Muscle layer of colon (tissue), 2 donors: ENCODE data around the gene CDYL2.

ENCODE experiments used
- H3K27ac ChIP-seq: one replicate; pipeline ENCODE4 v1.7.0; 2013; ENCODE audit warnings: low read depth, mild to moderate bottlenecking, low read length, moderate library complexity
- H3K27me3 ChIP-seq, 2 donors: one replicate each; pipeline ENCODE4 v1.7.0; 2013; ENCODE audit warnings: low read length in 2 of 2, mild to moderate bottlenecking in 2 of 2; ENCODE audit not compliant: insufficient read depth in 2 of 2, control insufficient read depth in 1 of 2
- H3K36me3 ChIP-seq: one replicate; pipeline ENCODE4 v1.7.0; 2013; ENCODE audit warnings: mild to moderate bottlenecking, low read length; ENCODE audit not compliant: insufficient read depth
- H3K4me1 ChIP-seq: one replicate; pipeline ENCODE4 v1.7.0; 2013; ENCODE audit warnings: mild to moderate bottlenecking, low read length; ENCODE audit not compliant: insufficient read depth
- H3K4me3 ChIP-seq, 2 donors: one replicate each; pipeline ENCODE4 v1.7.0; 2013; ENCODE audit warnings: low read length in 2 of 2, low read depth in 1 of 2, mild to moderate bottlenecking in 1 of 2, moderate library complexity in 1 of 2
- H3K9ac ChIP-seq: one replicate; pipeline ENCODE4 v1.7.0; 2013; ENCODE audit warnings: low read length
- H3K9me3 ChIP-seq: one replicate; pipeline ENCODE4 v1.7.0; 2013; ENCODE audit warnings: mild to moderate bottlenecking, low read length
- donor health status: abdominal sarcoma.
- donor health status: Adenocarcinoma of cecum.

CDYL2 gene

GRCh38 chr16:80720804-80721371 lies 83.5 kb downstream of the CDYL2 start:
- Histone ChIP-seq H3K4me1 (no peaks in the 10 kb centered on the region), H3K27ac (no peak overlapping the region), H3K4me3 (no peak overlapping the region), H3K27me3 (no peaks in the 10 kb centered on the region), H3K9me3 (peaks cover 4% of the 10 kb centered on the region), H3K9ac (no peak overlapping the region), H3K36me3 (no peaks in the 10 kb centered on the region)

- no peaks in the 10 kb centered on the region for H3K4me1 ChIP-seq
- no peak overlapping the region for H3K9ac ChIP-seq
- H3K27me3 ChIP-seq = no peaks in the 10 kb centered on the region
- H3K36me3 ChIP-seq = no peaks in the 10 kb centered on the region
- H3K9me3 ChIP-seq = peaks cover 4% of the 10 kb centered on the region
- no peak overlapping the region for H3K4me3 ChIP-seq
- H3K27ac ChIP-seq = no peak overlapping the region
Measured at GRCh38 chr16:80719573-80719972, 84.8 kb downstream of the CDYL2 start.

- no peaks in the 10 kb centered on the region for H3K27me3 ChIP-seq
Measured at GRCh38 chr16:80718480-80719220, 85.7 kb downstream of the CDYL2 start.

GRCh38 chr16:80717611-80718010 lies 86.8 kb downstream of the CDYL2 start:
- Histone ChIP-seq H3K9me3 (peaks cover 4% of the 10 kb centered on the region), H3K4me3 (no peak overlapping the region), H3K36me3 (no peaks in the 10 kb centered on the region), H3K27me3 (no peaks in the 10 kb centered on the region), H3K9ac (no peak overlapping the region), H3K4me1 (no peaks in the 10 kb centered on the region), H3K27ac (no peak overlapping the region)

More at GRCh38 chr16:80718480-80719220, 85.7 kb downstream of the CDYL2 start:
- Histone ChIP-seq H3K4me3 (no peak overlapping the region), H3K9ac (no peak overlapping the region), H3K36me3 (no peaks in the 10 kb centered on the region), H3K9me3 (peaks cover 5% of the 10 kb centered on the region), H3K4me1 (no peaks in the 10 kb centered on the region), H3K27ac (no peak overlapping the region)

- no peaks in the 10 kb centered on the region for H3K27me3 ChIP-seq
- H3K4me1 ChIP-seq = no peaks in the 10 kb centered on the region
- no peak overlapping the region for H3K4me3 ChIP-seq
- no peaks in the 10 kb centered on the region for H3K36me3 ChIP-seq
- no peak overlapping the region for H3K9ac ChIP-seq
- H3K27ac ChIP-seq = no peak overlapping the region
- peaks cover 4% of the 10 kb centered on the region for H3K9me3 ChIP-seq
Measured at GRCh38 chr16:80716564-80717139, 87.7 kb downstream of the CDYL2 start.

GRCh38 chr16:80711406-80711805 lies 93.0 kb downstream of the CDYL2 start:
- no peak overlapping the region for H3K27ac ChIP-seq
- H3K9me3 ChIP-seq = peaks cover 4% of the 10 kb centered on the region
- no peaks in the 10 kb centered on the region for H3K36me3 ChIP-seq
- no peak overlapping the region for H3K4me3 ChIP-seq
- no peaks in the 10 kb centered on the region for H3K27me3 ChIP-seq
- H3K4me1 ChIP-seq = no peaks in the 10 kb centered on the region
- H3K9ac ChIP-seq = no peak overlapping the region

DNA sequence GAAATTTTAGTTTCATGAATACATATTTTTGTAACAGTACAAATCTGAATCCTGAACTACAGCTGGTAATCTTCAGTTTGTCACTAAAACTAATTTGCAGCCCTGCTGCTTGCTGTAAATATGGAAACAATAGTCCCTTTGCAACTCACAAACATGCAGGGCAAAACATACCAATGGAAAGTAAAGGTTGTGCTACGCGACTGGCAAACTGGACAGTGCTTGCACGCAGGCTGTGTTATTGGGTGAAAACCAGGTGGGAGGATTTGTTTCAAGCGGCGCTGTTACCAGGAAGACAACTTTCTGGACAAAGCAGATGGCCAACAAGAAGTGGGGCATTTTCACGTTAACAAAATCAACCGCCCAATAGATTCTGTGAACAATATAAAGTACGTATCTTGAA lies 93.5 kb downstream of the CDYL2 start:
- no peaks in the 10 kb centered on the region for H3K4me1 ChIP-seq
- H3K36me3 ChIP-seq = no peaks in the 10 kb centered on the region
- H3K9ac ChIP-seq = no peak overlapping the region
- no peak overlapping the region for H3K4me3 ChIP-seq
- no peak overlapping the region for H3K27ac ChIP-seq
- H3K9me3 ChIP-seq = peaks cover 4% of the 10 kb centered on the region
- no peaks in the 10 kb centered on the region for H3K27me3 ChIP-seq

GRCh38 chr16:80708823-80709222 lies 95.6 kb downstream of the CDYL2 start:
- Histone ChIP-seq H3K27me3 (no peaks in the 10 kb centered on the region), H3K36me3 (no peaks in the 10 kb centered on the region), H3K9ac (no peak overlapping the region), H3K9me3 (peaks cover 4% of the 10 kb centered on the region), H3K4me1 (no peaks in the 10 kb centered on the region), H3K27ac (no peak overlapping the region), H3K4me3 (no peak overlapping the region)

DNA sequence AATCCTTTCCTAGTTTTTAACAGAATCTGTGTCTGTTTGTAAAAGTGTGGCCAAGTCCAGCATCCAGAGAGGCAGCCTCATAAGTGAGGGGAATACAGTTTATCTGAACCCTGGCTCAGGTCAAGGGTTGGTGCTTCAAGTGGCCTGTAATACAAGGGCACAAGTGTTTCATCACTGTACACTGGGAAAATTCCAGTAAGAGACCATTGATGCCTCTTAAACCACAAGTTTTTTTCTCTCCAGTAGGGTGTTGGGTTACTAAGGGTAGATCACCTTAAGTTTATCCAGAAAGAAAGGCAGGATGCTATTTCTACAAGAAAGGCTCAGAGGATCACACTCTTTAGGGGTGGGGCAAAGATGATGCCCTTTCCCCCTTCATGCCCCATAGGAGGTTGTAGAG lies 96.7 kb downstream of the CDYL2 start:
- H3K4me3 ChIP-seq = no peak overlapping the region
- no peaks in the 10 kb centered on the region for H3K27me3 ChIP-seq
- H3K9ac ChIP-seq = no peak overlapping the region
- no peaks in the 10 kb centered on the region for H3K9me3 ChIP-seq
- no peak overlapping the region for H3K27ac ChIP-seq
- H3K36me3 ChIP-seq = no peaks in the 10 kb centered on the region
- H3K4me1 ChIP-seq = no peaks in the 10 kb centered on the region

DNA sequence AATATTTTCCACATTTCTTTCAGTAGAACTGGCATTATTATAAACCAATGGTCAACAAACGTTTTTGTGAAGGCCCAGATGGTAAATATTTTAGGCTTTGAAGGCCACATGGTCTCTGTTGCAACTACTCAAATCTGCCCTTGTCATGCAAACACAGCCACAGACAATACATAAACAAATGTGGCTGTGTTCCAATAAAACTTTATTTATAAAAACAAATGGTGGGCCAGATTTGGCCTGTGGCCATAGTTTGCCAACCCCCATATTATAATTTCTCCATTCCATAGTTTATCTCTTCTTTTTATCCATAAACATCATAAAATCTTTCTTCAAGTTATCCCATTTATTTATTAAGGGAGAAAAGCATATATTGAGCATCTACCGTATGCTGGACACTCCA lies 98.8 kb downstream of the CDYL2 start:
- H3K4me1 ChIP-seq = no peaks in the 10 kb centered on the region
- H3K9ac ChIP-seq = no peak overlapping the region
- no peaks in the 10 kb centered on the region for H3K27me3 ChIP-seq
- H3K9me3 ChIP-seq = no peaks in the 10 kb centered on the region
- no peak overlapping the region for H3K27ac ChIP-seq
- no peak overlapping the region for H3K4me3 ChIP-seq
- no peaks in the 10 kb centered on the region for H3K36me3 ChIP-seq

- no peak overlapping the region for H3K4me3 ChIP-seq
- no peak overlapping the region for H3K27ac ChIP-seq
- no peaks in the 10 kb centered on the region for H3K9me3 ChIP-seq
- no peaks in the 10 kb centered on the region for H3K27me3 ChIP-seq
- H3K9ac ChIP-seq = no peak overlapping the region
- no peaks in the 10 kb centered on the region for H3K36me3 ChIP-seq
- no peaks in the 10 kb centered on the region for H3K4me1 ChIP-seq
Measured at GRCh38 chr16:80704751-80705505, 99.5 kb downstream of the CDYL2 start.
